ENCODE measurements around the gene LSM3. TPM values are rescaled to one million over a fixed set of nuclear protein-coding genes. Genes with fewer than 3 reads are reported as not detected.

The LSM3 gene
- total and polyA plus RNA-seq, 7 donors = 11.1 to 20.2 (median 14.1) TPM

GRCh38 chr3:14238356-14238755 is 59.7 kb downstream of the LSM3 start:
- WGBS, 3 donors = 94 to 97% (median 96%) methylated on average over 7 of the region's 7 CpGs
- Histone ChIP-seq H3K4me3 (no peak overlapping the region), H3K9me3 (no peaks in the 10 kb centered on the region), H3K4me1 (no peaks in the 10 kb centered on the region), H3K27ac (no peak overlapping the region), H3K27me3 (ENCODE audit: insufficient read depth in 3 of 3, low read length in 2 of 3) (peaks cover 0 to 5% (median 2%) of the 10 kb centered on the region in 3 donors), H3K36me3 (ENCODE audit: insufficient read depth in 1 of 2, low read depth in 1 of 2) (no peaks in the 10 kb centered on the region)
- TF ChIP-seq CTCF (IDR thresholded peaks at IDR 0.05) = no peak
- intact Hi-C loops (cut with DNase I) = no loop called here
- ATAC-seq = no peak
- no peak for DNase-seq

- Histone ChIP-seq H3K27me3 (ENCODE audit: insufficient read depth in 3 of 3, low read length in 2 of 3) (peaks cover 0 to 5% (median 2%) of the 10 kb centered on the region in 3 donors), H3K27ac (no peak overlapping the region), H3K4me3 (no peak overlapping the region), H3K4me1 (no peaks in the 10 kb centered on the region), H3K36me3 (ENCODE audit: insufficient read depth in 1 of 2, low read depth in 1 of 2) (no peaks in the 10 kb centered on the region), H3K9me3 (no peaks in the 10 kb centered on the region)
- DNase-seq (no peak), ATAC-seq (no peak)
- no peak for TF ChIP-seq CTCF (IDR thresholded peaks at IDR 0.05)
- intact Hi-C loops (cut with DNase I) = no loop called here
Measured at GRCh38 chr3:14238930-14239329, 60.3 kb downstream of the LSM3 start.

GRCh38 chr3:14239940-14240339 is 61.3 kb downstream of the LSM3 start:
- no peaks in the 10 kb centered on the region for H3K9me3 ChIP-seq
- peaks cover 0 to 2% (median 2%) of the 10 kb centered on the region in 3 donors for H3K27me3 ChIP-seq (ENCODE audit: insufficient read depth in 3 of 3, low read length in 2 of 3)
- no peak for DNase-seq
- H3K27ac ChIP-seq = no peak overlapping the region
- TF ChIP-seq CTCF (IDR thresholded peaks at IDR 0.05) = no peak
- no peaks in the 10 kb centered on the region for H3K36me3 ChIP-seq (ENCODE audit: insufficient read depth in 1 of 2, low read depth in 1 of 2)
- ATAC-seq = no peak
- intact Hi-C loops (cut with DNase I) = no loop called here
- H3K4me3 ChIP-seq = no peak overlapping the region
- no peaks in the 10 kb centered on the region for H3K4me1 ChIP-seq

GRCh38 chr3:14240366-14240765 is 61.7 kb downstream of the LSM3 start:
- H3K4me3 ChIP-seq = no peak overlapping the region
- no peak for ATAC-seq
- no peak for TF ChIP-seq CTCF (IDR thresholded peaks at IDR 0.05)
- no peaks in the 10 kb centered on the region for H3K9me3 ChIP-seq
- intact Hi-C loops (cut with DNase I) = no loop called here
- H3K4me1 ChIP-seq = no peaks in the 10 kb centered on the region
- DNase-seq = no peak
- no peaks in the 10 kb centered on the region for H3K36me3 ChIP-seq (ENCODE audit: insufficient read depth in 1 of 2, low read depth in 1 of 2)
- H3K27me3 ChIP-seq (ENCODE audit: insufficient read depth in 3 of 3, low read length in 2 of 3) = peaks cover 0 to 2% (median 0%) of the 10 kb centered on the region in 3 donors
- 89 to 93% (median 92%) methylated on average over 4 of the region's 4 CpGs for WGBS, 3 donors
- no peak overlapping the region for H3K27ac ChIP-seq

- Histone ChIP-seq H3K4me1 (no peaks in the 10 kb centered on the region), H3K27me3 (ENCODE audit: insufficient read depth in 3 of 3, low read length in 2 of 3) (no peaks in the 10 kb centered on the region), H3K4me3 (no peak overlapping the region), H3K36me3 (ENCODE audit: insufficient read depth in 1 of 2, low read depth in 1 of 2) (no peaks in the 10 kb centered on the region), H3K27ac (no peak overlapping the region), H3K9me3 (no peaks in the 10 kb centered on the region)
- TF ChIP-seq CTCF (IDR thresholded peaks at IDR 0.05) = no peak
- intact Hi-C loops (cut with DNase I) = no loop called here
- WGBS, 3 donors = 93 to 96% (median 94%) methylated on average over 3 of the region's 3 CpGs
- no peak for ATAC-seq
- DNase-seq = no peak
Measured at GRCh38 chr3:14241716-14242115, 63.1 kb downstream of the LSM3 start.
